Hepatocyte (in vitro differentiated cells): ENCODE measurements around the gene CTAGE9.

Experiments used
- CTCF ChIP-seq: fragments of 200-600 bp; sonication (generic); IDR thresholded peaks from 2 replicates; pipeline ENCODE4 v1.5.1; 2016; ENCODE audit warnings: antibody characterized with exemption, mild to moderate bottlenecking; ENCODE audit not compliant: poor library complexity
- EZH2 ChIP-seq: fragments of 200-600 bp; sonication (generic); IDR thresholded peaks from 2 replicates; pipeline ENCODE4 v1.6.1; 2016; ENCODE audit warnings: antibody characterized with exemption, mild to moderate bottlenecking, borderline replicate concordance
- EZH2phosphoT487 ChIP-seq: fragments of 200-600 bp; sonication (generic); IDR thresholded peaks from one replicate; pipeline ENCODE4 v1.6.1; 2018; ENCODE audit warnings: antibody characterized with exemption, mild to moderate bottlenecking, low read depth, moderate library complexity; ENCODE audit not compliant: unreplicated experiment, severe bottlenecking

- TF ChIP-seq CTCF = no peak
- no peak for TF ChIP-seq EZH2
- TF ChIP-seq EZH2phosphoT487 = no peak
Measured at GRCh38 chr6:131692031-131692430, 18.8 kb downstream of the CTAGE9 start.
